HEK293 (cell line): ENCODE results near the gene SLC38A7.

ENCODE experiments used
- GFI1B ChIP-seq: fragments of 450-650 bp; formaldehyde crosslinking; IDR thresholded peaks from 2 replicates; pipeline ENCODE4 v1.5.1; 2016; ENCODE audit warnings: missing biosample characterization, missing genetic modification characterization
- MZF1 ChIP-seq: fragments of 450-650 bp; formaldehyde crosslinking; IDR thresholded peaks from 2 replicates; pipeline ENCODE4 v1.5.1; 2017; ENCODE audit warnings: missing biosample characterization, missing genetic modification characterization, borderline replicate concordance
- OVOL3 ChIP-seq: fragments of 450-650 bp; formaldehyde crosslinking; IDR thresholded peaks from 2 replicates; pipeline ENCODE4 v1.5.1; 2016; ENCODE audit warnings: missing biosample characterization, missing genetic modification characterization
- ZBTB11 ChIP-seq: fragments of 450-650 bp; formaldehyde crosslinking; conservative IDR thresholded peaks from 2 replicates; pipeline ENCODE4 v1.5.1; 2016; ENCODE audit warnings: low read depth, missing biosample characterization, missing genetic modification characterization
- ZBTB21 ChIP-seq: fragments of 450-650 bp; formaldehyde crosslinking; IDR thresholded peaks from 2 replicates; pipeline ENCODE4 v1.5.1; 2017; ENCODE audit warnings: missing biosample characterization, missing genetic modification characterization
- ZBTB8A ChIP-seq: fragments of 450-650 bp; formaldehyde crosslinking; IDR thresholded peaks from 2 replicates; pipeline ENCODE4 v1.5.1; 2016; ENCODE audit warnings: missing biosample characterization, missing genetic modification characterization
- ZNF121 ChIP-seq: fragments of 450-650 bp; formaldehyde crosslinking; IDR thresholded peaks from 2 replicates; pipeline ENCODE4 v1.5.1; 2016; ENCODE audit warnings: missing biosample characterization, missing genetic modification characterization
- ZNF138 ChIP-seq: fragments of 450-650 bp; formaldehyde crosslinking; IDR thresholded peaks from 2 replicates; pipeline ENCODE4 v1.5.1; 2016; ENCODE audit warnings: missing biosample characterization, missing genetic modification characterization, borderline replicate concordance
- ZNF140 ChIP-seq: fragments of 450-650 bp; formaldehyde crosslinking; IDR thresholded peaks from 2 replicates; pipeline ENCODE4 v1.5.1; 2016; ENCODE audit warnings: missing biosample characterization, missing genetic modification characterization
- ZNF18 ChIP-seq: fragments of 450-650 bp; formaldehyde crosslinking; IDR thresholded peaks from 2 replicates; pipeline ENCODE4 v1.5.1; 2016; ENCODE audit warnings: missing biosample characterization, missing genetic modification characterization
- ZNF19 ChIP-seq: fragments of 450-650 bp; formaldehyde crosslinking; IDR thresholded peaks from 2 replicates; pipeline ENCODE4; 2016; ENCODE audit warnings: missing biosample characterization, missing genetic modification characterization, low read depth
- ZNF292 ChIP-seq: fragments of 450-650 bp; formaldehyde crosslinking; IDR thresholded peaks from 2 replicates; pipeline ENCODE4 v1.5.1; 2016; ENCODE audit warnings: low read depth, missing biosample characterization, missing genetic modification characterization, borderline replicate concordance
- ZNF394 ChIP-seq: fragments of 450-650 bp; formaldehyde crosslinking; IDR thresholded peaks from 2 replicates; pipeline ENCODE4 v1.5.1; 2016; ENCODE audit warnings: missing biosample characterization, missing genetic modification characterization, mild to moderate bottlenecking, moderate library complexity, borderline replicate concordance
- ZNF404 ChIP-seq: fragments of 450-650 bp; formaldehyde crosslinking; IDR thresholded peaks from 2 replicates; pipeline ENCODE4 v1.5.1; 2017; ENCODE audit warnings: missing biosample characterization, missing genetic modification characterization
- ZNF426 ChIP-seq: fragments of 450-650 bp; formaldehyde crosslinking; IDR thresholded peaks from 2 replicates; pipeline ENCODE4 v1.5.1; 2017; ENCODE audit warnings: missing biosample characterization, missing genetic modification characterization, mild to moderate bottlenecking, inconsistent platforms, moderate library complexity
- ZNF510 ChIP-seq: fragments of 450-650 bp; formaldehyde crosslinking; IDR thresholded peaks from 2 replicates; pipeline ENCODE4 v1.5.1; 2018; ENCODE audit warnings: mild to moderate bottlenecking, missing genetic modification characterization, missing biosample characterization; ENCODE audit not compliant: insufficient replicate concordance
- ZNF518A ChIP-seq: fragments of 450-650 bp; formaldehyde crosslinking; conservative IDR thresholded peaks from 2 replicates; pipeline ENCODE4 v1.5.1; 2016; ENCODE audit warnings: low read depth, missing biosample characterization, missing genetic modification characterization
- ZNF530 ChIP-seq: fragments of 450-650 bp; formaldehyde crosslinking; IDR thresholded peaks from 2 replicates; pipeline ENCODE4 v1.5.1; 2016; ENCODE audit warnings: low read depth, missing biosample characterization, missing genetic modification characterization
- ZNF555 ChIP-seq: fragments of 450-650 bp; formaldehyde crosslinking; conservative IDR thresholded peaks from 2 replicates; pipeline ENCODE4 v1.5.1; 2017; ENCODE audit warnings: missing biosample characterization, mild to moderate bottlenecking, missing genetic modification characterization, inconsistent platforms
- ZNF558 ChIP-seq: fragments of 450-650 bp; formaldehyde crosslinking; IDR thresholded peaks from 2 replicates; pipeline ENCODE4 v1.5.1; 2016; ENCODE audit warnings: missing biosample characterization, missing genetic modification characterization
- ZNF560 ChIP-seq: fragments of 450-650 bp; formaldehyde crosslinking; IDR thresholded peaks from 2 replicates; pipeline ENCODE4 v1.5.1; 2017; ENCODE audit warnings: missing biosample characterization, missing genetic modification characterization, borderline replicate concordance
- ZNF580 ChIP-seq: fragments of 450-650 bp; formaldehyde crosslinking; IDR thresholded peaks from 2 replicates; pipeline ENCODE4 v1.5.1; 2016; ENCODE audit warnings: missing biosample characterization, missing genetic modification characterization
- ZNF629 ChIP-seq: fragments of 450-650 bp; formaldehyde crosslinking; IDR thresholded peaks from 2 replicates; pipeline ENCODE4 v1.5.1; 2017; ENCODE audit warnings: missing biosample characterization, missing genetic modification characterization
- ZXDB ChIP-seq: fragments of 450-650 bp; formaldehyde crosslinking; IDR thresholded peaks from 2 replicates; pipeline ENCODE4 v1.5.1; 2016; ENCODE audit warnings: missing biosample characterization, missing genetic modification characterization

SLC38A7 gene

GRCh38 chr16:58637021-58637420, 47.5 kb downstream of the SLC38A7 start (continued):
- 0 out of 2 replicates have a peak, but pooled peaks have one; percentile 31 for TF ChIP-seq ZBTB21 (tag by site-specific recombination)
- TF ChIP-seq MZF1 (tag by site-specific recombination): peak; percentile 39; the same call in 1 of the 2 replicates
- peak; percentile 71 for TF ChIP-seq ZXDB (tag by site-specific recombination)
- TF ChIP-seq ZNF292: 0 out of 2 replicates have a peak, but pooled peaks have one; percentile 9
- peak; percentile 87 for TF ChIP-seq ZNF426
- TF ChIP-seq ZNF121: peak; percentile 36; the same call in 1 of the 2 replicates
- peak; percentile 86 for TF ChIP-seq ZNF140 (tag by site-specific recombination)
- TF ChIP-seq ZNF580: peak; percentile 53; the same call in 1 of the 2 replicates
- 0 out of 2 replicates have a peak, but pooled peaks have one; percentile 57 for TF ChIP-seq GFI1B (tag by site-specific recombination)
- peak; percentile 55; the same call in 1 of the 2 replicates for TF ChIP-seq ZNF404
- TF ChIP-seq ZNF394 (tag by site-specific recombination): peak; percentile 93
- TF ChIP-seq ZNF555 (tag by site-specific recombination): peak; percentile 91
- TF ChIP-seq ZNF510 (tag by site-specific recombination): peak; percentile 69
- 0 out of 2 replicates have a peak, but pooled peaks have one; percentile 70 for TF ChIP-seq ZNF138 (tag by site-specific recombination)
- TF ChIP-seq ZNF518A (tag by site-specific recombination): peak; percentile 86
- TF ChIP-seq ZNF560 (tag by site-specific recombination): peak; percentile 65; the same call in 1 of the 2 replicates
- 0 out of 2 replicates have a peak, but pooled peaks have one; percentile 24 for TF ChIP-seq ZNF530
- peak; percentile 57; the same call in 1 of the 2 replicates for TF ChIP-seq ZBTB8A
- peak; percentile 54; the same call in 1 of the 2 replicates for TF ChIP-seq ZNF19
- peak; percentile 72 for TF ChIP-seq ZBTB11 (tag by site-specific recombination)
- peak; percentile 53 for TF ChIP-seq ZNF629 (tag by site-specific recombination)
- TF ChIP-seq ZNF18 (tag by site-specific recombination): 0 out of 2 replicates have a peak, but pooled peaks have one; percentile 29
- TF ChIP-seq OVOL3 (tag by site-specific recombination): 0 out of 2 replicates have a peak, but pooled peaks have one; percentile 16
- TF ChIP-seq ZNF558 (tag by site-specific recombination): peak; percentile 69
- TF ChIP-seq, all 188 proteins: peak for 33; not testable (repeated sequence) for 155
